Measurements from ENCODE around the gene PCYT1B.
"Not testable (repeated sequence)": the region's sequence is repeated elsewhere in the genome, so short reads cannot be mapped to it uniquely, and the experiment has no call there.

Gene PCYT1B

GRCh38 chrX:24643116-24643515 lies 4.0 kb downstream of the PCYT1B start:
- no peak for DNase-seq

DNA sequence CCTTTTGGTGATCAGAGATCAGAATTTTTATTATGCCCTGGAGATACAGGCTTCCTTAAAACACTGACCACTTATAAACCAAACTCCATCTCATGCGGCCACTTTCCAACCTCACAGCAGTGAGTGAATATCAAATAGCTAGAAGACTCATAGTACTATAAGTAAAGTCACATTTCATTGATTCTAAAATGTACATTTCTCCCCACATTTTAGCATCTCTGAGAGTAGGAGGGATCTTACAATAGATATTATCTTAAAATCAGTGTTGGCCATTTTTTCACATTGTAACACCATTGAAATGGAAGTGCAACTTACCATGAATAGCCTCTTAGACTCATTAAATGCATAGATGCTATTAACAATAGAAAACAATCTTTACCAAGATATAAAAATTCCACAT lies 17.4 kb downstream of the PCYT1B start:
- no peak for DNase-seq

DNA sequence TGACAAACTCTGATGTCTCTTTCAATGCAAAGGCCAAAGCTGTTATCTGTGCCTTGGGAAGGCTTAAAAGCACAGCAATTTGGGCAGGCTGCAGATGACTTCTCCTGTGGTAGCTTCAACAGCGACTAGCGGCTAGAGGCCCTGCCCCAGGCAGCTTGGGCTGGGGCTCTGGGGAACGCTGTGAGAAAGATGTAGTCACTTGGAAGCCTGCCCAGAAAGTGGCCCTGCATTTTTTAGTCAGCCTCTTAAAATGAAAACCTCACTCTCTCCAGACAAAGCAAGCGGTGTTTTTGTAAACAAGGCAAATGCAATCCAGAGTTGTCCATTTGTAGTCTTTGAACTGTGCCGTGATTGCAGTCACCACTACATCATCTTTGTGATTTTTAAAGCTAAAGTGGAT lies 27.5 kb downstream of the PCYT1B start:
- DNase-seq = no peak

- DNase-seq = no peak
These were observed 36.6 kb downstream of the PCYT1B start for GRCh38 chrX:24610516-24610915.

GRCh38 chrX:24607616-24608015 lies 39.5 kb downstream of the PCYT1B start:
- DNase-seq = no peak

DNA sequence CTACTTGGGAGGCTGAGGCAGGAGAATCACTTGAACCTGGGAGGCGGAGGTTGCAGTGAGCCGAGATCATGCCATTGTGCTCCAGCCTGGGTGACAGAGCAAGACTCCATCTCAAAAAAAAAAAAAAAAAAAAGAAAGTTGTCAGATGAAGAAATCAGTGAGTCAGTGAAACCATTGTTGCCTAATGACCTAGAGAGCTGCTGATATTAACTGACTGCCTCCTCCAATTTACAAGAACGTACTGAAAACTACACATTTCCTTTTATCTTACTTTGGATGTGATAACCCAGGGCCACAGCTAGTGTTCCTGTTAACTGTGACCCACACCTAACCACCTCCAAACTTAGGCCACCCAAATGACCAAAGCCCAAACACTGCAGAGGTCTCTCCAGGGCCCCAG lies 41.2 kb downstream of the PCYT1B start:
- DNase-seq = not testable (repeated sequence)

DNA sequence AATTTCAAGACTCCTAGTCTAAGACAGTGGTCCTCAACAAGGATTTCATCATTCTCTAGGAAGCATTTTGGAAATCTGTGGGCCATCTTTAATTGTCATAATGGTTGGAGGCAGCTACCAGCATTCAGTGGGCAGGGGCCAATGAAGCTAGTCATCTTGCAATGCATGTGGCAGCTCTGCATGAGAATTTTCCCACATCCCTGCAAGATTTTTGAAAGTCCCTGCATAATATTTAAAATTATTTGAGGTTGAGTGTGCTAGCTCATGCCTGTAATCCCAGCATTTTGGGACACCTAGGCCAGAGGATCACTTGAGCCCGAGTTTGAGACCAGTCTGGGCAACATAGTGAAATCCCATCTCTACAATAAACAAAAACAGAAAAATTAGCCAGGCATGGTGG lies 44.0 kb downstream of the PCYT1B start:
- no peak for DNase-seq

DNA sequence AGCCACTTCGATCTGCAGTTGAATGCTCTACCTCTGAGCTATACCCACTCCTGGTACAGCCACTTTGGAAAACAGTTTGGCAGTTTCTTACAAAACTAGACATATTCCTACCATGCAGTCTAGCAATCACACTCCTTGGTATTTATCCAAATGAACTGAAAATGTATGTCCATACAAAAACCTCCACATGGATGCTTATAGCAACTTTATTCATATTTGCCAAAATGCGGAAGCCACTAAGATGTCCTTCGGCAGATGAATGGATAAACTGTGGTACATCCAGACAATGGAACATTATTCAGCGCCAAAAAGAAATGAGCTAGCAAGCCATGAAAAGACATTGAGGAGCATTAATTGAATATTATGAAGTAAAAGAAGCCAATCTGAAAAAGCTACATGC lies 45.3 kb downstream of the PCYT1B start:
- no peak for DNase-seq

DNA sequence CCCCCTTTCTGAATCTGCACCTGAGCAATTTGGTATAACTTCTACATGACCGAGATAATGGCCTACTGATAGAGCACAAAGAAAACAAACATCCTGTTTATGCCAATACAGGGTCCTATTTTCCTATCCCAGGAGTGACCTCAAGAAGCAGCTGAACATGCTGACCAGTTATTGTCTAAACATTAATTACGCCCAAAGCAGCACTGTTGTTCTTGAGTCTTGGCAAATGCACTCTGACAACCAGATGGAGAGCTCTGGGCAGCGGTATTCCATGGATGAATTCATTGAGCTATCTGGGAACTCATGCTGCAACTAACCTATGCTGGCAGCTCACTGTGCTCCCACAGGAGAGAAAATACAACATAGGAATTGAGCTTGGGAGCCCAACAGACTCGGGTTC lies 52.6 kb downstream of the PCYT1B start:
- no peak for DNase-seq

GRCh38 chrX:24590111-24590510 lies 57.0 kb downstream of the PCYT1B start:
- no peak for DNase-seq

DNA sequence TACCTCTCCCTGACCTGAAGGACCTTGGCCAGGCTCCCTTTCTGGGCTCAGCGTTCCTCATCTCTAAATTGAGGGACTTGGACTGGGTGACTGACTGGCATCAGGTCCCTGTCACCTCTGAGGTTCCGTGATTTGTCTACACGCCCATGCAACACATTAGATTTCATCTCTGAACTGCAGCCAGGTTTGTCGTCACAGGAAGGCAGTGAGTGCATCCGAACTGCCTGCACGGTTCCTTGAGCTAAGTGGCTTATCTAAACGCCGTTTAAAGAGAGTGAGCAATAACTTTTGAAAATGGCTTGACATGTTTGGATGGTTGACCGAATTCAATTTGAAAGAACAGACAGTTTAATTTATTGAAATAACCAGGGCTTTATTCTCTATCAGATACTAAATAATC lies 70.1 kb downstream of the PCYT1B start:
- DNase-seq = no peak

- no peak for DNase-seq
These were observed 71.7 kb downstream of the PCYT1B start for GRCh38 chrX:24575496-24575895.

DNA sequence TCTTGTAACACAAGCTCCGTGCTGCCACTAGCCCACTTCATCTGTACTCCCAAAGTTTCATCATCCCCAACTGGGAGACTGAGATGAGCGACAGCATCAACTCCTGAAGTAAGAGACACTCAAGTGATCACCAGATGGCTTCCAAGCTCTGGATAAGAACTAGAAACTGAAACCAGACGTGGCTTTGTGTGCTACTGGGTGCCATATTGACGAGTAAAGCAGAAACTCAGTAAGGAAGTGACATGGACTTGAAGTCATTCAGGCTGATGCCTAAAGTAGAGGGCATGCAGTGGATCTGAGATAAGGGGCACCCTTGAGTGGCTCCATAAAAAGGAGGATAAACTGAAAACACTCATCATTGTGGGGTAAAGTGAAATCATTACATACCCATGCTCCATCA lies 72.4 kb downstream of the PCYT1B start:
- DNase-seq = no peak

DNA sequence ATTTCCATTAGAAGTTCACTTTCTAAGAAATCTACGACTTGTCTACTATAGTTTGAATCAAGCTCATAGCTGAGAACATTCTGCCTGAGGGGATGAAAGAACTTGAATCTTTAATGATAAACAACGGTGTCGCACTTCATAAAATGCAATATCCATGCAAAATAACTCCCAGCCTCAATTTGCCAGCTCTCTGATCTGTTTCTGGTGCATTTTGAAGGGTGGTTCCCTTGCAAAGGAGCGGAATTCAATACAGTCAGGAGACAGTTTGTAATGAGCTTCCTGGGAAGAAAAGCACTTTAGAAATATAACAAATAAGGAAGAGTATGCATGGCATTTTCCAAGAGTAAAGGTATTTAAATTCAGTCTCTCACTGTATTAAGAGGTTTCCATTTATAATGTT lies 80.0 kb downstream of the PCYT1B start:
- DNase-seq = no peak

DNA sequence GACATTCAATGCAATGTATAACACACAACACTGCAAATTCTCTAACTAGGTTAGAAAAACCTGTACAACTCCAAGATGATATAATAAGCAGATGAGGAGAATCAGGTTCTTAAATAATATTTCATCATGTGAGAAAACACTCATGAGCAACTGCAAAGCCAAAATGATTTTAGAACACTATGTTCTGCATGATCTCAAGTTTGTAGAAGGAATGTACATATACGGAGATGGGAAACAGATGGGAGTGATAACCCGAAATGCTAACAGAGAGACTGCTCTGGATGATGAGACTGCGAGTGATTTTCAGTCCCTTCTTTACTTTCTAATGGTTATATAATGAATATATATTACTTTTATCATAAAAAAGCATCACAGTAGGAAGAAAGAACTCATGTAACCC lies 80.9 kb downstream of the PCYT1B start:
- DNase-seq = no peak

- no peak for DNase-seq
These were observed 83.7 kb downstream of the PCYT1B start for GRCh38 chrX:24563291-24564010.

DNA sequence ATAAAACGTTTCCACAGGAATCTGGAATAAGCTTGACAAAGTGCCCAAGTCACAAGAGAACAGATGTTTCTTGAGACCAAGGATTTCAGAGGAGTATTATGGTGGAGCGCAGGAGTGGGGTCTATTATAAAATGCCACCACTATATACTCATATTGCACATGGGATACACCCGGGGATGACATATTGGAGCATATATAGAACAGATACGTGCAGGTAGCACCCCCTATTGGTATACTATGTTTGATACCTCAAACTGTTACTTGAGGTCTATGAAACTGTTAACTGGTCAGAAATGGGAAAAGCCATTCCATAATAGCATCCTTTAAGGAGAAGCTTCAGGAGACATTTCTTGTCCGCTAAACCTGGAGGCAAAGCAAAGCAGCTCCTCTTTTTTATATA lies 86.0 kb downstream of the PCYT1B start:
- no peak for DNase-seq

DNA sequence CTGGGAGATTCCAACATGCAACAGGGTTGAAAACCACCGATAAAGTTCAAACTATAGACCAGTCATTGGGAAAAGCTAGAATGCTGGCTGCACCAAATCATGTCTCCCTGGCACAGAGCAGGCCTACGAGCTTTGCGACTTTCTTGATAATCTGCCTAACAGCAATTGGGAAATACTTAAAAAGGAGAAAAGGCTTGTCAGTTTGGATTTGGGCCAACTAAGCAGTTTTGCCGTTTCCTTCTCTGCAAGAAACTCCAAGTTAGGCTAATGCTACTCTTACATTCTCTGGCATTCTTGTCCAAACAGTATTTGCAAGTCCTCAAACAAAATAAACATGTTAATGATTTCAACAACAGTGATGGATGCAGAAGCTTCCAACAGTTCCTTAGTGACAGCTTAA lies 94.1 kb downstream of the PCYT1B start:
- no peak for DNase-seq

DNA sequence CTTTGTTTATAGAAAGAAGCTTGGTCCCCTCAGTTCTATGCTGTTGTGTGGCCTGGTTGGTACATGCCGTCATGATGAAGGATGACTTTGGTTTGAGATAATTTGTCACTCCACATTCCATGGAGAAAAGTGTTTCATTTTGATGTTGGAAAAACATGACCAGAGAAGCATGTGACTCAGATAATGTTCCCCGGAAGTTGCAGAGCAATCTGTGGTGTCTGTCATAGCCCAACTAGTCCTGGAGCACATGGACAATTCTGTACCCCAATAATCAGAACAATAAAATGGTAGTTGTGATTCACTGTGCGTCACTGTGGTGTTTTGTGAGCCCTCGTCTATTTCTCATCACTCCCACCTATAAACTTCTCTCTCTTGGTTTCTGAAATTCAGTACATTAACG lies 97.0 kb downstream of the PCYT1B start:
- DNase-seq = no peak

- DNase-seq = no peak
These were observed 99.2 kb downstream of the PCYT1B start for GRCh38 chrX:24547961-24548360.

- DNase-seq = no peak
These were observed 104.4 kb downstream of the PCYT1B start for GRCh38 chrX:24542756-24543155.

DNA sequence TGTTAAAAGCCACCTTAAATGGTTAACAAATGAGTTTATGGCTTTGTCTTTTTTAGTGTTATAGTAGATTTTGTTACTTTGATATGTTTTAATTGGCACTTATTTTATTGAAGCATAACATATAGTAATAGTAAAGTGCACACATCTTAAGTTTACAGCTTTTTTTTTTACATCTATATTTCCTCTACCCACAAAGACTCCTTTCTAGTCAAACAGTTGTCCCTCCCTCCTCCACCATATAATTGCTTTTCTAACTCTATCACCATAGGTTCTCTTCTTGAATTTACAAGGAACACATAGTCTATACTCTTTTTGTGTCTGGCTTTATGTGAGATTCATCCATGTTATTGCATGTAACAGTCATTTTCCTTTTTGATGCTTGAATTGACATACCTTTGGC lies 110.6 kb downstream of the PCYT1B start:
- no peak for DNase-seq

DNA sequence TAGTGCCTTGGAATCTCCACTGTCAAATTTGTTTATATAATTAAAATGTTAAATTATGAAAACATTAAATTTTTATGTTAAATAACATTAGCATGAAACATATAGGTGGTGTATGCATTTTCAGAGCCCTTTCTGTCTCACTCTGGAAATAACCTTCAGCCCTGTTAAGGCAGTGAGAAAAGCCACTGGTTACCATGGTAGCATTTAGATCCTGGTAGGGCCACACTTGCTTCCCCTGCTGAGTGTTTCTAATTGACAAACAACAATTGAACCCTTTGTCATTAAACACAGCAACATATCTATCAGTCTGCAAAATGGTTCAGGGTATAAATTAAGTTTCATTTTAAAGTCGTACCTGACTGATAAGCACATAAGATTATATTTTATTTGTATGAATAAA lies 118.5 kb downstream of the PCYT1B start:
- DNase-seq = no peak

- no peak for DNase-seq
These were observed 120.5 kb downstream of the PCYT1B start for GRCh38 chrX:24526616-24527015.

DNA sequence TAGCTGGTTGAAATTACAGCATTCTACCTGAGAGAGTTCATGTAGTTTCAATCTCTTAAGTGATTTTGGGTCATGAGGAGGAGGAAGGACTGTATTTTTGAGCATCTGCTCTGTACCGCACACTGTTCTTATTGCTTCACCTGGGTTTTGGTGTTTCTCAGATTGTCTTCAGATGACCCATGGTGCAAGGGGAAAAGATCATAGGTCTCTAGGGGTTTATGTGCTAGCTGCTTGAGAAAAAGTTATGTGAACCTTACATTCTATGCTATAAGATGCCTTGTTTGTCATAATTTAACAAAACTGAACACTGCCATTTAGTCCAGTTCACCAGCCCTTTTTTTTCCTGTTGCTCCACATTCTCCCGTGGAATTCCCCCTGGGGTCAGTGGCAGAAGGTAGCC lies 121.7 kb downstream of the PCYT1B start:
- no peak for DNase-seq

DNA sequence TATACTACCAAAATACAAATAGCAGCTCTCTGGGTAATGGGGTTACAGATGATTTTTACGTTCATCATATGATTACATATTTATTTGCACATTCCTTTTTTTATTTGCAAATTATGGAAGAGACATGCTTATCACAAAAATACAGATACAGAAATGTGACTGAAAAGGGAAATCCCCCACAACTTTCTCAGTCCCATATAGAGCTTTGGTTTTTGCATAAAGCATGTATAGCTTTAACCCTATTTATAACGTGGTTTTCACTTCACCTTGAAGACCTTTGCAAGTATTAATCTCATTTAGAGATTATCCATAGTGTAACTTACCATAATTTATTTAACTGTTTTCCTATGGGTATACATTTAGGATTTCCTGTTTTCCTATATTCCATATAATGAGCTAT lies 126.7 kb downstream of the PCYT1B start:
- DNase-seq = no peak
